Caco-2 (cell line): ENCODE measurements around the gene RPS6KA4. TPM values are rescaled to one million over a fixed set of nuclear protein-coding genes. Genes with fewer than 3 reads are reported as not detected.

Source experiments
- BruUV-seq: library from RNA; stranded (reverse); fragments of 400-500 nt; replicated peaks from 2 replicates; lab custom pipeline; 2021; lab: Mats Ljungman, UMichigan
- CTCF ChIA-PET: fragments of 300-600 bp; sonication (Branson Sonifier 250); formaldehyde crosslinking; loops from one replicate; lab custom pipeline; 2022; ENCODE audit warnings: antibody characterized with exemption; lab: Charles Lee
- POLR2A ChIA-PET: fragments of 300-600 bp; sonication (Branson Sonifier 250); formaldehyde crosslinking; loops from one replicate; lab custom pipeline; 2022; ENCODE audit warnings: antibody characterized with exemption; lab: Charles Lee
- DNase-seq, 2 experiments: peaks; one replicate each; pipeline versions ENCODE4 v3.0.0 to v3.0.0-alpha.2; 2020 to 2022
- H3K27me3 ChIP-seq: replicated peaks from 2 replicates; pipeline ENCODE4 v1.6.0; 2011; ENCODE audit warnings: low read length; ENCODE audit not compliant: control insufficient read depth, insufficient read depth
- H3K36me3 ChIP-seq: 2 replicates; pipeline ENCODE4 v1.5.1; 2011; ENCODE audit warnings: low read length; ENCODE audit not compliant: control insufficient read depth, insufficient read depth
- H3K4me1 ChIP-seq: fragments of 250-450 bp; sonication (Bioruptor Pico); 2 replicates; pipeline ENCODE4 v1.5.1; 2020; ENCODE audit warnings: mild to moderate bottlenecking
- H3K4me3 ChIP-seq: 2 replicates; pipeline ENCODE4 v1.5.1; 2011; ENCODE audit warnings: low read depth, mild to moderate bottlenecking, control low read depth, low read length
- H3K9me3 ChIP-seq: fragments of 250-450 bp; sonication (Bioruptor Pico); 2 replicates; pipeline ENCODE4 v1.5.1; 2020; ENCODE audit warnings: mild to moderate bottlenecking, moderate library complexity
- H3K27ac Mint-ChIP-seq: one replicate; pipeline ENCODE4 v1.8.0; 2022; ENCODE audit warnings: mixed read lengths; ENCODE audit not compliant: unreplicated experiment
- H3K27me3 Mint-ChIP-seq: one replicate; pipeline ENCODE4 v1.8.0; 2022; ENCODE audit warnings: mixed read lengths; ENCODE audit not compliant: insufficient read depth, unreplicated experiment
- H3K36me3 Mint-ChIP-seq: one replicate; pipeline ENCODE4 v1.8.0; 2022; ENCODE audit warnings: mild to moderate bottlenecking, mixed read lengths; ENCODE audit not compliant: insufficient read depth, unreplicated experiment
- H3K4me1 Mint-ChIP-seq: one replicate; pipeline ENCODE4 v1.8.0; 2022; ENCODE audit warnings: low read depth, mixed read lengths; ENCODE audit not compliant: unreplicated experiment
- H3K4me3 Mint-ChIP-seq: one replicate; pipeline ENCODE4 v1.8.0; 2022; ENCODE audit warnings: mild to moderate bottlenecking, moderate library complexity, mixed read lengths; ENCODE audit not compliant: unreplicated experiment
- H3K9me3 Mint-ChIP-seq: one replicate; pipeline ENCODE4 v1.8.0; 2022; ENCODE audit warnings: mixed read lengths; ENCODE audit not compliant: unreplicated experiment
- CTCF ChIP-seq, 2 experiments: fragments of 200-600 bp in 1 of 2; IDR thresholded peaks; 1 replicate in 1 of 2; 2 replicates in 1 of 2; pipeline versions ENCODE4 v1.5.1 to v1.8.0; 2011 to 2022; ENCODE audit warnings: antibody characterized with exemption in 1 of 2, control low read depth in 1 of 2, inconsistent platforms in 1 of 2, low read depth in 1 of 2, low read length in 1 of 2, mild to moderate bottlenecking in 1 of 2, moderate library complexity in 1 of 2; ENCODE audit not compliant: insufficient read depth in 1 of 2, severe bottlenecking in 1 of 2, unreplicated experiment in 1 of 2
- intact Hi-C: fragments of 100-400 bp; cut with micrococcal nuclease; formaldehyde crosslinking; loops from one replicate; pipeline ENCODE4 v1.10.0; 2022; ENCODE audit not compliant: unreplicated experiment
- total RNA-seq: library from RNA; stranded (reverse); gene quantifications from 2 replicates; pipeline ENCODE4 v1.2.3, GENCODE V29; 2022

RPS6KA4 gene
- total RNA-seq, 1 experiment from 2014 or later = 95.7 TPM

- no peaks in the 10 kb centered on the region for H3K9me3 Mint-ChIP-seq
- H3K36me3 ChIP-seq = peaks cover 5% of the 10 kb centered on the region
- peak in 1 of 2 experiments; percentile 56 for TF ChIP-seq CTCF (IDR thresholded peaks at IDR 0.05; ENCODE audit: insufficient read depth in 1 of 2, low read depth in 1 of 2, low read length in 1 of 2, severe bottlenecking in 1 of 2, unreplicated experiment in 1 of 2)
- H3K27ac Mint-ChIP-seq = peak within 1 kb of the TSS; percentile 97
- no TSS peak for BruUV-seq
- peaks cover 69% of the 10 kb centered on the region for H3K36me3 Mint-ChIP-seq
- peaks cover 28% of the 10 kb centered on the region for H3K4me1 Mint-ChIP-seq
- POLR2A ChIA-PET = interaction anchor here (0.6 to 2.6 kb wide), 35 partner anchors 11 to 817 kb away, joined by 3 to 86 read pairs (median 6); partner anchors contain the start of genes BAD, ESRRA, GPR137 and MACROD1
- H3K4me3 Mint-ChIP-seq = peak within 1 kb of the TSS; percentile 84
- CTCF ChIA-PET = interaction anchor here (0.6 to 3.6 kb wide), 35 partner anchors 9 to 957 kb away, joined by 3 to 274 read pairs (median 6); partner anchors contain the start of genes CATSPERZ, ESRRA, MACROD1 and SF1
- peak within 1 kb of the TSS; percentile 70 for H3K4me3 ChIP-seq
- no peaks in the 10 kb centered on the region for H3K9me3 ChIP-seq
- intact Hi-C loops = loop anchor here (1.0 to 5.0 kb wide), 6 partner anchors 13 to 331 kb away; partner anchors contain the start of gene ESRRA
- no peaks in the 10 kb centered on the region for H3K27me3 Mint-ChIP-seq
- H3K27me3 ChIP-seq = no peaks in the 10 kb centered on the region
- peak; percentile 98 for DNase-seq
- H3K4me1 ChIP-seq = peaks cover 21% of the 10 kb centered on the region
Observed at GRCh38 chr11:64317961-64318765, 40.8 kb upstream of the RPS6KA4 start, which contains the start of gene PRDX5. Gene PRDX5, plus strand, starts transcription at chr11:64318121. Its CDS starts 95 bp downstream, at chr11:64318216.

GRCh38 chr11:64318766-64319761 is 39.9 kb upstream of the RPS6KA4 start:
- Histone ChIP-seq H3K4me3 (peak overlapping the region; percentile 70), H3K9me3 (no peaks in the 10 kb centered on the region), H3K36me3 (peaks cover 5% of the 10 kb centered on the region), H3K4me1 (peaks cover 21% of the 10 kb centered on the region), H3K27me3 (no peaks in the 10 kb centered on the region)
- Mint-ChIP-seq H3K27ac (peak overlapping the region; percentile 97), H3K9me3 (no peaks in the 10 kb centered on the region), H3K36me3 (peaks cover 70% of the 10 kb centered on the region), H3K27me3 (no peaks in the 10 kb centered on the region), H3K4me1 (peaks cover 24% of the 10 kb centered on the region), H3K4me3 (peak overlapping the region; percentile 84)
- BruUV-seq = TSS peak; percentile 39
- CTCF ChIA-PET = interaction anchor here (0.6 to 3.6 kb wide), 10 partner anchors 9 to 238 kb away, joined by 3 to 274 read pairs (median 17); partner anchors contain the start of genes CATSPERZ and ESRRA
- POLR2A ChIA-PET = interaction anchor here (2.1 to 2.6 kb wide), 3 partner anchors 14 to 460 kb away, joined by 5 to 86 read pairs (median 13); partner anchors contain the start of genes ESRRA and SF1
- TF ChIP-seq CTCF (IDR thresholded peaks at IDR 0.05; ENCODE audit: insufficient read depth in 1 of 2, low read depth in 1 of 2, low read length in 1 of 2, severe bottlenecking in 1 of 2, unreplicated experiment in 1 of 2) = no peak
- intact Hi-C loops = loop anchor here (5.0 kb wide), 1 partner anchor 88 kb away; no protein-coding TSS in a partner anchor
- peak in 1 of 2 experiments; percentile 29 for DNase-seq
